Effector memory CD4-positive, alpha-beta T cell (primary cell): ENCODE data around the gene NIT1.

Source experiments
- DNase-seq, 3 donors: peaks; one replicate each; pipeline ENCODE4 v3.0.0-alpha.2; 2020
- H3K27ac ChIP-seq: 2 replicates; pipeline ENCODE4 v1.7.0; 2013; ENCODE audit warnings: mild to moderate bottlenecking, low read length, moderate library complexity; ENCODE audit not compliant: insufficient read depth, poor library complexity, severe bottlenecking
- H3K27me3 ChIP-seq: replicated peaks from 2 replicates; pipeline ENCODE4 v1.7.0; 2013; ENCODE audit warnings: mild to moderate bottlenecking, low read length; ENCODE audit not compliant: insufficient read depth, control insufficient read depth, poor library complexity, severe bottlenecking
- H3K36me3 ChIP-seq: 2 replicates; pipeline ENCODE4 v1.7.0; 2013; ENCODE audit warnings: mild to moderate bottlenecking, low read length, moderate library complexity; ENCODE audit not compliant: control insufficient read depth, insufficient read depth
- H3K4me1 ChIP-seq: 2 replicates; pipeline ENCODE4 v1.7.0; 2013; ENCODE audit warnings: low read length, mild to moderate bottlenecking; ENCODE audit not compliant: control insufficient read depth, insufficient read depth, poor library complexity, severe bottlenecking
- H3K4me3 ChIP-seq: 2 replicates; pipeline ENCODE4 v1.7.0; 2013; ENCODE audit warnings: low read length, low read depth, mild to moderate bottlenecking; ENCODE audit not compliant: insufficient read depth, poor library complexity, severe bottlenecking
- H3K9me3 ChIP-seq: 2 replicates; pipeline ENCODE4 v1.7.0; 2013; ENCODE audit warnings: mild to moderate bottlenecking, low read length, moderate library complexity; ENCODE audit not compliant: control insufficient read depth

NIT1 gene

GRCh38 chr1:161074676-161075368 lies 43.1 kb upstream of the NIT1 start:
- DNase-seq: no peak
- Histone ChIP-seq H3K4me3 (no peak overlapping the region), H3K9me3 (no peaks in the 10 kb centered on the region), H3K4me1 (peaks cover 15% of the 10 kb centered on the region), H3K36me3 (no peaks in the 10 kb centered on the region), H3K27ac (no peak overlapping the region), H3K27me3 (no peaks in the 10 kb centered on the region)

GRCh38 chr1:161076410-161076809 lies 41.5 kb upstream of the NIT1 start:
- Histone ChIP-seq H3K4me1 (peaks cover 5% of the 10 kb centered on the region), H3K4me3 (no peak overlapping the region), H3K27me3 (no peaks in the 10 kb centered on the region), H3K36me3 (no peaks in the 10 kb centered on the region), H3K9me3 (no peaks in the 10 kb centered on the region), H3K27ac (no peak overlapping the region)
- no peak for DNase-seq

DNA sequence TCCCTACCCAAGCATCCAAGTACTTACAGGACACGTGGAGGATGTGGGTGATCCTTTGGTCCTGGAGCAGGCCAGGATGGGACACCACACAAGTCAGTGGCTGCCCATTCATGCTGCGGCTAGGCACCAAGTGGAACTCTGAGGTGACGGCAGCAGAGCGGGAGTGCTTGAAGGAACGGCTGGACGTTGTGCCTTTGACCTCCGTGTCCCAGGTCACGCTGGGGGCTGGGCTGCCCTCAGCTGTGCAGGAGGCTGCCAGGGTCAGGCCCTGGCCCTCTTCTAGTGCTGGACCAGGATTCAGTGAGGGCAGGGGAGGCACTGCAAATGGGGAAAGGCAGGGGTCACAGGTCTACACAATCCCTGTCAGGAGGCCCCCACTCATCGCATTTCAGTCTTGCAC lies 40.5 kb upstream of the NIT1 start:
- Histone ChIP-seq H3K4me1 (no peaks in the 10 kb centered on the region), H3K27me3 (no peaks in the 10 kb centered on the region), H3K4me3 (no peak overlapping the region), H3K27ac (no peak overlapping the region), H3K36me3 (no peaks in the 10 kb centered on the region), H3K9me3 (no peaks in the 10 kb centered on the region)
- DNase-seq: no peak

DNA sequence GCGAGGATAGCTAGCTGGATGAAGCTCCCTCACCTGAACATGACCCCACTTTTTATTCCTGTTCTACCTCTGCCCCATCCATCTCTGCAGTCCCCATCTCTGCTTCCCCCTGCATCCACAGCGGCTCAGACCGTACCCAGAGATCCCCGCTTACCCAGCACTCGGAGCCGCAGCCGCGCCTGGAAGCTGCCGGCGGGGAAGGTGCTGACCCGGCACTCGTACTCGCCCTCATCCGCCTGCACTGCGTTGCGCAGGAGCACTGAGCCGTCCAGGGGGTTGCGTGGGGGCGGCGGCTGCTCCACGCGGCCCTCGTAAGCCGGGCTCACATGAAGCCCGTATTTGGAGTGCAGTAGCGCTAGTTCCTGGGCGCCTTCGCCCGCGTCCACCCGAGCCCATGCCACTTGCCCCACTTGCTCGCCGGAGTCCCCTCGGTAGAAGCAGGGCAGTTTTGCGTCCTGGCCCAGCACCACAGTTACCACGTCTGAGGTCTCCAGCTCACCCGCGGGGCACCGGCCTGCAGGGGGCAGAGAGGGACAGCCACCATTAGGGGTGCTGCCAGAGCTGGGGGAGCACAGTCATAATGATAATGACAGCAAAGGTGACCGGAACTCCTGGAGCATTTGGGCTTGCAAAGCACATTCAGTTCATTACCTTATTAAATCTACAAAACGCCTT lies 38.3 kb upstream of the NIT1 start:
- DNase-seq: no peak
- Histone ChIP-seq H3K4me1 (no peaks in the 10 kb centered on the region), H3K9me3 (no peaks in the 10 kb centered on the region), H3K36me3 (no peaks in the 10 kb centered on the region), H3K4me3 (no peak overlapping the region), H3K27me3 (no peaks in the 10 kb centered on the region), H3K27ac (no peak overlapping the region)

- Histone ChIP-seq H3K4me1 (no peaks in the 10 kb centered on the region), H3K27ac (no peak overlapping the region)
- no peak for DNase-seq
Observed at GRCh38 chr1:161080441-161081405, 37.2 kb upstream of the NIT1 start.

DNA sequence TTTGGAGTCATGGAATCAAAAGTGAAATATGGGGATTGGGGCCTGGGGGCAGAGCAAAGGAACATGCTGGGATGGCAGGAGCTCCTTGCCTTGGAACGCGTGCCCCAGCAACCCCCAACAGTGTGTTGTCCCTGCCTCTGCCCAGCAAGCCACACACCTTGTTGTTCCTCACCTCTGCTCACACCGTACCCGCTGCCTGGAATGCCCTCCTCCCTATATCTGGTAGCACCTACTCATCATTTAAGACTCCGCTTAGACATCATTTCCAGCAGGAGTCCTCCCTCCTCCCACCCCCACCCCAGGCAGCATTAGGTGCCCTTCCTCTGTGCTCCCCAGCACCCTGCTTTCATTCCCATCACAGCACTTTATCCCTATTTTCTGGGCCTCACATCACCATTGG lies 36.4 kb upstream of the NIT1 start:
- H3K27me3 ChIP-seq: no peaks in the 10 kb centered on the region
- no peaks in the 10 kb centered on the region for H3K9me3 ChIP-seq
- DNase-seq: no peak
- no peaks in the 10 kb centered on the region for H3K36me3 ChIP-seq
- H3K4me3 ChIP-seq: no peak overlapping the region
- no peak overlapping the region for H3K27ac ChIP-seq
- H3K4me1 ChIP-seq: no peaks in the 10 kb centered on the region

More at GRCh38 chr1:161080441-161081405, 37.2 kb upstream of the NIT1 start:
- Histone ChIP-seq H3K36me3 (no peaks in the 10 kb centered on the region), H3K9me3 (no peaks in the 10 kb centered on the region), H3K4me3 (no peak overlapping the region), H3K27me3 (no peaks in the 10 kb centered on the region)

GRCh38 chr1:161082483-161082882 lies 35.4 kb upstream of the NIT1 start:
- no peaks in the 10 kb centered on the region for H3K9me3 ChIP-seq
- no peak overlapping the region for H3K4me3 ChIP-seq
- H3K27me3 ChIP-seq: no peaks in the 10 kb centered on the region
- H3K27ac ChIP-seq: no peak overlapping the region
- H3K4me1 ChIP-seq: no peaks in the 10 kb centered on the region
- no peak for DNase-seq
- no peaks in the 10 kb centered on the region for H3K36me3 ChIP-seq

DNA sequence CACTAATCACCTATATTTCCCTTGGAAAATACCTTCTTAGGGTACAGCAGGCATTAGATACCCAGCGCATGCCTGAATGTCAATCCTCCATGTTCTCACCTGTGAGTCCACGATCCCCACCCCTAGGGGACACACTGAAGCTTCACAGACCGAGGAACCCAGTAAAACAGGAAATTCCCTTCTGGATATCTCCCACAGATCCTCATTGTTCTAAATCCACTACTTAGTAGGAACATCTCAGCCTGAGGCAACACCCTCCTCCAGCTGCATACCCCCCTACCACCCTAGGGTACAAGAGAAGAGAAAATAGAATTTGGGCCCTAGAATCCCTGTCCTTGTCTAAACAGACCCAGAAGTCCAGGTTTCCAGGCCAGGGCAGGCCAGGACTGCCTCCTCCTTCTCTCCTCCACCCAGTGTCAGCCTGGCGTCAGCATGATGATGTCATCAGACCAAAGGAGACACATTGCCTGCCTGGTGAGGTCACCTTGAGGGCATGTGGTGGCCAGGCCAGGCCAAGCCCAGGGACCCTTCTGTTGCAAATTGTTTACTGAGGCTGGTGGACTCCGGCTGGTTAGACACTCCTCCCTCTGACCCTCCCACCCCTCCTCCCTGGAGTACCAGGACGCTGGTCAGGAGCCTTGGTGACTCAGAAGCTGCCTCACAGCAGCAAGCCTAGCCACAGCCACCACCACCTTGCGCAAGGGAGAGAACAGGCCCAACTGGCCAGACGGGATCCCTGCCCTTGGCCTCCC lies 34.7 kb upstream of the NIT1 start:
- no peaks in the 10 kb centered on the region for H3K36me3 ChIP-seq
- H3K4me1 ChIP-seq: no peaks in the 10 kb centered on the region
- H3K27me3 ChIP-seq: no peaks in the 10 kb centered on the region
- DNase-seq: no peak
- H3K9me3 ChIP-seq: no peaks in the 10 kb centered on the region
- H3K27ac ChIP-seq: no peak overlapping the region
- H3K4me3 ChIP-seq: no peak overlapping the region

DNA sequence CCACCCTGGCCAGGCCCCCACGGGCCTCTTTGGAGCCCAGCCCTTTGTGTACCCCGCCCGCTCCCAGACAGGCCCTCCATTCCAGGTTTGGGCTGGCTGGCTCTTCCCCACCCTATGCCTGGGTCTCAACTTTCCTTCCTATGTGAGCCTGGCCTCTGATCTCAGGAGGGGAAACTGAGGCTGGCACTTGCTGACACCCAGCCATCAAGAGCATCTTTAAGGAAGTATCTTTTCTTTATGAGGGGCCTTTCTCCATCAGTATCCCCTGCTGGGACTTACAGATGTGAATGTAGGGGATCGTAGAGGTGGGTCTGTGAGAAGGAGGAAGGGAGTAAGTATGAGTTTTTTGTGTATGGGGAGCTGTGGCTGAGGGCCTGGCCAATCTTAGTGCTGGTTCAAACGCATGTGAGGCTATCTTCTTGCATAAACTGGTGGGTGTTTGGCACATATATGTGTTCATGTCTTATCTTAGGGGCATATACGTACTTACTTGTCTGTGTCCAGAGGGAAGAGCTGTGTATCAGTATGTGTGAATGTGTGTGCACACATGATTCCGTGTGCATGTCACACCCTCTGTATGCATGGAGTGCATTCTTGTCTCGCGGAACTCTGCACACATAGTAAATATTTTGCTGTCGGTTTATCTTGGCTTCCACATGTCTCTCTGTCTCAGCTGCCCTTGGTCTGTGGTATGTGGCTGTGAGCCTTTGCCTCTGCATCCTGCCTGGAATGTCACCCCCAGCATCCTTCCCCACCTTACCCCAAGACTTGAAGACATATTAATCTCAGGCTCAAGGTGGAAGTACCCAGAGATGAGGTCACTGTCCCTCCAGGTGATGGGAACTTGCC lies 33.9 kb upstream of the NIT1 start:
- H3K36me3 ChIP-seq: no peaks in the 10 kb centered on the region
- no peaks in the 10 kb centered on the region for H3K27me3 ChIP-seq
- H3K4me1 ChIP-seq: no peaks in the 10 kb centered on the region
- H3K4me3 ChIP-seq: no peak overlapping the region
- no peak overlapping the region for H3K27ac ChIP-seq
- H3K9me3 ChIP-seq: no peaks in the 10 kb centered on the region
- DNase-seq: no peak
